HG03196 (cell line): ENCODE measurements around the gene OR10H2.
"Not testable (repeated sequence)": the region's sequence is repeated elsewhere in the genome, so short reads cannot be mapped to it uniquely, and the experiment has no call there.

Experiments used
- ATAC-seq: cut with Tn5 transposase; IDR thresholded peaks from one replicate; pipeline ENCODE4 v1.9.1; 2021; ENCODE audit not compliant: unreplicated experiment

The OR10H2 gene

GRCh38 chr19:15727724-15728123 lies at the start of gene OR10H2:
OR10H2 (plus strand) TSS chr19:15728024; CDS start chr19:15728044, 20 bp downstream.
- ATAC-seq: no peak

GRCh38 chr19:15679089-15679488 lies 48.7 kb upstream of the OR10H2 start:
- no peak for ATAC-seq

GRCh38 chr19:15679865-15680264 lies 48.0 kb upstream of the OR10H2 start:
- ATAC-seq: not testable (repeated sequence)

- no peak for ATAC-seq
These were observed 47.1 kb upstream of the OR10H2 start for GRCh38 chr19:15680478-15681322.

GRCh38 chr19:15683411-15683810 lies 44.4 kb upstream of the OR10H2 start:
- ATAC-seq: no peak

GRCh38 chr19:15684828-15685227 lies 43.0 kb upstream of the OR10H2 start:
- no peak for ATAC-seq

- no peak for ATAC-seq
These were observed 31.1 kb upstream of the OR10H2 start for GRCh38 chr19:15696654-15697194.

- no peak for ATAC-seq
These were observed 25.9 kb upstream of the OR10H2 start for GRCh38 chr19:15701757-15702533.

- no peak for ATAC-seq
These were observed 25.3 kb upstream of the OR10H2 start for GRCh38 chr19:15702534-15702930.

GRCh38 chr19:15714638-15715037 lies 13.2 kb upstream of the OR10H2 start:
- no peak for ATAC-seq

GRCh38 chr19:15715642-15716041 lies 12.2 kb upstream of the OR10H2 start:
- no peak for ATAC-seq

- no peak for ATAC-seq
These were observed 10.0 kb upstream of the OR10H2 start for GRCh38 chr19:15717809-15718208.

- ATAC-seq: no peak
These were observed 6.6 kb upstream of the OR10H2 start for GRCh38 chr19:15721268-15721667.

- ATAC-seq: no peak
These were observed 4.9 kb upstream of the OR10H2 start for GRCh38 chr19:15722956-15723355.

- ATAC-seq: no peak
These were observed 2.7 kb downstream of the OR10H2 start for GRCh38 chr19:15730538-15730937.

GRCh38 chr19:15732388-15732787 lies 4.6 kb downstream of the OR10H2 start:
- no peak for ATAC-seq

- no peak for ATAC-seq
These were observed 6.1 kb downstream of the OR10H2 start for GRCh38 chr19:15733895-15734294.

- no peak for ATAC-seq
These were observed 9.9 kb downstream of the OR10H2 start, which contains the start of gene OR10H3 for GRCh38 chr19:15737722-15738121. OR10H3 (plus strand) TSS chr19:15737985; CDS start chr19:15741393, 3,408 bp downstream.

- no peak for ATAC-seq
These were observed 13.0 kb downstream of the OR10H2 start for GRCh38 chr19:15740785-15741184.

GRCh38 chr19:15748239-15748638 lies 20.4 kb downstream of the OR10H2 start:
- no peak for ATAC-seq

- no peak for ATAC-seq
These were observed 30.6 kb downstream of the OR10H2 start for GRCh38 chr19:15758379-15758778.
